ENCODE data around the gene PSD2. TPM values are rescaled to one million over a fixed set of nuclear protein-coding genes. Genes with fewer than 3 reads are reported as not detected.

PSD2 gene
- total and polyA plus RNA-seq, 2 experiments from 2014 or later, result under 0.01 TPM; not detected in 1

- Histone ChIP-seq H3K27ac (no peak overlapping the region), H4K20me1 (ENCODE audit: insufficient read depth) (no peaks in the 10 kb centered on the region), H3K9ac (no peak overlapping the region), H3K9me2 (ENCODE audit: insufficient read depth) (no peaks in the 10 kb centered on the region), H3K36me3 (ENCODE audit: low read depth) (no peaks in the 10 kb centered on the region), H3K4me1 (ENCODE audit: insufficient read depth) (no peaks in the 10 kb centered on the region), H3K27me3 (replicated peaks; ENCODE audit: insufficient read depth) (peaks cover 28% of the 10 kb centered on the region), H3F3A (ENCODE audit: insufficient read depth) (no peaks in the 10 kb centered on the region), H2AFZ (no peak overlapping the region), H3K79me2 (ENCODE audit: insufficient read depth) (no peaks in the 10 kb centered on the region), H3K4me3 (no peak overlapping the region), H3K9me3 (ENCODE audit: low read depth) (no peaks in the 10 kb centered on the region), H3K4me2 (ENCODE audit: unreplicated experiment) (no peak overlapping the region)
- TF ChIP-seq EZH2 (IDR thresholded peaks at IDR 0.05; ENCODE audit: insufficient read depth, poor library complexity, severe bottlenecking) (no peak), EZH2phosphoT487 (IDR thresholded peaks at IDR 0.05; ENCODE audit: insufficient read depth, low read depth) (no peak)
- WGBS, 2 experiments (ENCODE audit: low coverage in 1 of 2, low lambda C conversion rate in 2 of 2, missing lambda C conversion rate in 2 of 2), result 62 to 68% methylated on average over 9 of the region's 9 CpGs
- in situ Hi-C loops (cut with MboI), result no loop called here
- no peak for DNase-seq
These were observed 76.6 kb downstream of the PSD2 start for GRCh38 chr5:139872052-139872766.

DNA sequence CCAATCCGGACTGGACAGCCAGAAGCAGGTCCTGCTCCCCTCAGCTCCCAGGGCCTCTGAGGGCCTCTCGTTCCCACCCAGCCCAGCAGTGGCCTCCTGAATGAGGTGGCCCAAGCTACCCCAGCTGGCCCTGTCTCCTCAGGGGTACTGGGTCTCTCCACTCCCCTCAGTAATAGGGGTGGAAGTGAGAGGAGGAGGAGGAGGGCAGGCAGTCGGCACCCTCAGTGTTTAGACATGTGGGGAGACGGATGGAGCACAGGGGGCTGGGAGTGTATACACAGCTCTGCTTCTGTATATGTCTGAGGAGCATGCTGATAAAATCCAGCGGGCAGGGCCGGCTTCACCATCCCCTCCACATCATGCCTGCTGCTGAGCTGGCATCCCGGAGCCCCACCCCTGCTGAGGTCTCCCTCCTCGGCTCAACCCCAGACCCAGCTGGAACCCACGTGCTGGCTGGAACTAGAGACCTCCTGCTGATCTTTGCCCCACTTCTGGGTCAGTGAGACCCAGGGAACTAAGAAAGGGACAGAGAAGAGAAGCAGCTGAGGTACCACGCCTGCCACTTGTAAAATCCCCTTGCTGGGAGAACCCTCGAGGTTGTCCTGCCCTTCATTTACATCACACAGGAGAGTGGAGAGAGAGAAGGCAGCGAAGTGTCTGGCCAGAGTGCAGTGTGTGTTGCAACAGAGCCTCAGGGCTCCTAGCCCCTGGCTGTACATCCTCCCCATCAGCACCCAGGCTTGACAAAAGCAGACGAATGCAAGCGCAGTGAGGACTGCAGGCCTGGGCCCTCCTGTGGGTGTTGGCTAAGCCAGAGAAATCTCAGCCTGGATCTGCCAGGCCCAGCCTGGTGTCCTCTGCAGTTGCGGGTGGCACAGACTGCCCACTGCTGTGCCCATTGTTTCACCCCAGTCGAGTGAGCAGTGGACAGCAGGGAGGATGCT, 77.5 kb downstream of the PSD2 start:
- 20% methylated on average over 16 of the region's 16 CpGs for WGBS, 2 experiments (ENCODE audit: low coverage in 1 of 2, low lambda C conversion rate in 2 of 2, missing lambda C conversion rate in 2 of 2)
- Histone ChIP-seq H3K79me2 (ENCODE audit: insufficient read depth) (no peaks in the 10 kb centered on the region), H3K9ac (no peak overlapping the region), H4K20me1 (ENCODE audit: insufficient read depth) (no peaks in the 10 kb centered on the region), H3K36me3 (ENCODE audit: low read depth) (no peaks in the 10 kb centered on the region), H3K4me3 (no peak overlapping the region), H3K27ac (no peak overlapping the region), H3F3A (ENCODE audit: insufficient read depth) (no peaks in the 10 kb centered on the region), H3K4me1 (ENCODE audit: insufficient read depth) (no peaks in the 10 kb centered on the region), H3K9me3 (ENCODE audit: low read depth) (no peaks in the 10 kb centered on the region), H2AFZ (no peak overlapping the region), H3K4me2 (ENCODE audit: unreplicated experiment) (no peak overlapping the region), H3K9me2 (ENCODE audit: insufficient read depth) (no peaks in the 10 kb centered on the region), H3K27me3 (replicated peaks; ENCODE audit: insufficient read depth) (peaks cover 28% of the 10 kb centered on the region)
- no peak for DNase-seq
- in situ Hi-C loops (cut with MboI), result no loop called here
- TF ChIP-seq EZH2 (IDR thresholded peaks at IDR 0.05; ENCODE audit: insufficient read depth, poor library complexity, severe bottlenecking), result no peak
- TF ChIP-seq EZH2phosphoT487 (IDR thresholded peaks at IDR 0.05; ENCODE audit: insufficient read depth, low read depth), result no peak

GRCh38 chr5:139875957-139876356, 80.3 kb downstream of the PSD2 start:
- Histone ChIP-seq H3F3A (ENCODE audit: insufficient read depth) (no peaks in the 10 kb centered on the region), H3K9me2 (ENCODE audit: insufficient read depth) (no peaks in the 10 kb centered on the region), H3K4me3 (no peak overlapping the region), H4K20me1 (ENCODE audit: insufficient read depth) (no peaks in the 10 kb centered on the region), H3K9ac (no peak overlapping the region), H3K4me1 (ENCODE audit: insufficient read depth) (no peaks in the 10 kb centered on the region), H3K27me3 (replicated peaks; ENCODE audit: insufficient read depth) (peaks cover 22% of the 10 kb centered on the region), H2AFZ (no peak overlapping the region), H3K9me3 (ENCODE audit: low read depth) (no peaks in the 10 kb centered on the region), H3K4me2 (ENCODE audit: unreplicated experiment) (no peak overlapping the region), H3K79me2 (ENCODE audit: insufficient read depth) (no peaks in the 10 kb centered on the region), H3K27ac (no peak overlapping the region), H3K36me3 (ENCODE audit: low read depth) (no peaks in the 10 kb centered on the region)
- no peak for DNase-seq
- in situ Hi-C loops (cut with MboI), result no loop called here
- WGBS, 2 experiments (ENCODE audit: low coverage in 1 of 2, low lambda C conversion rate in 2 of 2, missing lambda C conversion rate in 2 of 2), result 53 to 65% methylated on average over 2 of the region's 2 CpGs
- TF ChIP-seq EZH2phosphoT487 (IDR thresholded peaks at IDR 0.05; ENCODE audit: insufficient read depth, low read depth) (no peak), EZH2 (IDR thresholded peaks at IDR 0.05; ENCODE audit: insufficient read depth, poor library complexity, severe bottlenecking) (no peak)

GRCh38 chr5:139877129-139877597, 81.6 kb downstream of the PSD2 start:
- H3K9ac ChIP-seq, result no peak overlapping the region
- no peak overlapping the region for H3K27ac ChIP-seq
- TF ChIP-seq EZH2phosphoT487 (IDR thresholded peaks at IDR 0.05; ENCODE audit: insufficient read depth, low read depth) (no peak), EZH2 (IDR thresholded peaks at IDR 0.05; ENCODE audit: insufficient read depth, poor library complexity, severe bottlenecking) (no peak)
- H3K4me1 ChIP-seq (ENCODE audit: insufficient read depth), result no peaks in the 10 kb centered on the region
- H3K9me3 ChIP-seq (ENCODE audit: low read depth), result no peaks in the 10 kb centered on the region
- no peaks in the 10 kb centered on the region for H3K36me3 ChIP-seq (ENCODE audit: low read depth)
- WGBS, 2 experiments (ENCODE audit: low coverage in 1 of 2, low lambda C conversion rate in 2 of 2, missing lambda C conversion rate in 2 of 2), result 72 to 73% methylated on average over 6 of the region's 6 CpGs
- no peaks in the 10 kb centered on the region for H4K20me1 ChIP-seq (ENCODE audit: insufficient read depth)
- in situ Hi-C loops (cut with MboI), result no loop called here
- no peaks in the 10 kb centered on the region for H3F3A ChIP-seq (ENCODE audit: insufficient read depth)
- no peak for DNase-seq
- H3K79me2 ChIP-seq (ENCODE audit: insufficient read depth), result no peaks in the 10 kb centered on the region
- H3K4me2 ChIP-seq (ENCODE audit: unreplicated experiment), result no peak overlapping the region
- no peak overlapping the region for H3K4me3 ChIP-seq
- H3K9me2 ChIP-seq (ENCODE audit: insufficient read depth), result no peaks in the 10 kb centered on the region
- no peak overlapping the region for H2AFZ ChIP-seq
- peaks cover 22% of the 10 kb centered on the region for H3K27me3 ChIP-seq (replicated peaks; ENCODE audit: insufficient read depth)

Measured in GM23248 (cell line).